ENCODE results near the gene HDAC9. TPM values are rescaled to one million over a fixed set of nuclear protein-coding genes. Genes with fewer than 3 reads are reported as not detected.

HDAC9 gene
- total RNA-seq, 2 donors from 2014 or later: 1.5 to 4.0 TPM

GRCh38 chr7:18845700-18846099, 350.2 kb downstream of the HDAC9 start:
- DNase-seq: no peak

GRCh38 chr7:18846765-18847215, 351.2 kb downstream of the HDAC9 start:
- no peaks in the 10 kb centered on the region for H3K36me3 ChIP-seq (ENCODE audit: control insufficient read depth, insufficient read depth, low read length)
- H3K4me3 Mint-ChIP-seq: no peak overlapping the region
- H3K27ac Mint-ChIP-seq: peak overlapping the region; percentile 63
- 84 to 86% methylated on average over 3 to 4 of the region's 4 CpGs for WGBS, 2 experiments (ENCODE audit: insufficient coverage in 1 of 2, insufficient read length in 1 of 2)
- H3K9me3 ChIP-seq (ENCODE audit: control insufficient read depth, low read length): no peaks in the 10 kb centered on the region
- H3K9me3 Mint-ChIP-seq: no peaks in the 10 kb centered on the region
- H3K4me1 ChIP-seq (ENCODE audit: control insufficient read depth, insufficient read depth, low read length): no peaks in the 10 kb centered on the region
- H3K27ac ChIP-seq (ENCODE audit: low read depth, low read length): no peak overlapping the region
- H3K27me3 Mint-ChIP-seq (ENCODE audit: insufficient read depth): no peaks in the 10 kb centered on the region
- no peak for TF ChIP-seq CTCF (conservative IDR thresholded peaks at IDR 0.05)
- H3K27me3 ChIP-seq (ENCODE audit: control insufficient read depth, insufficient read depth, low read length, poor library complexity, severe bottlenecking): no peaks in the 10 kb centered on the region
- H3K4me3 ChIP-seq (ENCODE audit: low read length): no peak overlapping the region
- no peak overlapping the region for H3K9ac ChIP-seq (ENCODE audit: extremely low read depth, low read length, poor library complexity, severe bottlenecking)
- H3K4me1 Mint-ChIP-seq: peaks cover 20% of the 10 kb centered on the region
- DNase-seq: no peak
- no peaks in the 10 kb centered on the region for H3K36me3 Mint-ChIP-seq (ENCODE audit: low read depth)

More at GRCh38 chr7:18845700-18846099, 350.2 kb downstream of the HDAC9 start:
- WGBS, 2 experiments (ENCODE audit: insufficient coverage in 1 of 2, insufficient read length in 1 of 2): 94 to 97% methylated on average over 2 to 6 of the region's 6 CpGs
- H3K27ac ChIP-seq (ENCODE audit: low read depth, low read length): no peak overlapping the region
- peaks cover 20% of the 10 kb centered on the region for H3K4me1 Mint-ChIP-seq
- H3K9ac ChIP-seq (ENCODE audit: extremely low read depth, low read length, poor library complexity, severe bottlenecking): no peak overlapping the region
- H3K4me3 ChIP-seq (ENCODE audit: low read length): no peak overlapping the region
- H3K27me3 Mint-ChIP-seq (ENCODE audit: insufficient read depth): no peaks in the 10 kb centered on the region
- no peaks in the 10 kb centered on the region for H3K36me3 ChIP-seq (ENCODE audit: control insufficient read depth, insufficient read depth, low read length)
- no peaks in the 10 kb centered on the region for H3K36me3 Mint-ChIP-seq (ENCODE audit: low read depth)
- H3K4me1 ChIP-seq (ENCODE audit: control insufficient read depth, insufficient read depth, low read length): no peaks in the 10 kb centered on the region
- no peaks in the 10 kb centered on the region for H3K27me3 ChIP-seq (ENCODE audit: control insufficient read depth, insufficient read depth, low read length, poor library complexity, severe bottlenecking)
- no peaks in the 10 kb centered on the region for H3K9me3 ChIP-seq (ENCODE audit: control insufficient read depth, low read length)
- no peak overlapping the region for H3K27ac Mint-ChIP-seq
- H3K9me3 Mint-ChIP-seq: no peaks in the 10 kb centered on the region
- no peak for TF ChIP-seq CTCF (conservative IDR thresholded peaks at IDR 0.05)
- no peak overlapping the region for H3K4me3 Mint-ChIP-seq

- H3K4me1 ChIP-seq (ENCODE audit: control insufficient read depth, insufficient read depth, low read length): no peaks in the 10 kb centered on the region
- no peak overlapping the region for H3K27ac ChIP-seq (ENCODE audit: low read depth, low read length)
- no peaks in the 10 kb centered on the region for H3K36me3 ChIP-seq (ENCODE audit: control insufficient read depth, insufficient read depth, low read length)
- Mint-ChIP-seq H3K27me3 (ENCODE audit: insufficient read depth) (no peaks in the 10 kb centered on the region), H3K4me3 (no peak overlapping the region), H3K27ac (no peak overlapping the region), H3K9me3 (no peaks in the 10 kb centered on the region), H3K4me1 (peaks cover 23% of the 10 kb centered on the region), H3K36me3 (ENCODE audit: low read depth) (no peaks in the 10 kb centered on the region)
- TF ChIP-seq CTCF (conservative IDR thresholded peaks at IDR 0.05): no peak
- no CpG with 5 or more reads among the region's 1 CpG for WGBS, 2 experiments (ENCODE audit: insufficient coverage in 1 of 2, insufficient read length in 1 of 2)
- DNase-seq: no peak
- no peaks in the 10 kb centered on the region for H3K9me3 ChIP-seq (ENCODE audit: control insufficient read depth, low read length)
- H3K4me3 ChIP-seq (ENCODE audit: low read length): no peak overlapping the region
- H3K9ac ChIP-seq (ENCODE audit: extremely low read depth, low read length, poor library complexity, severe bottlenecking): no peak overlapping the region
- no peaks in the 10 kb centered on the region for H3K27me3 ChIP-seq (ENCODE audit: control insufficient read depth, insufficient read depth, low read length, poor library complexity, severe bottlenecking)
These were observed 353.6 kb downstream of the HDAC9 start for GRCh38 chr7:18849130-18849529.
